GM21515 (cell line): ENCODE data around the gene SH3BGR.
A peak's percentile ranks its signal among the peaks of the same experiment; 100 is the strongest.

ENCODE experiments used
- ATAC-seq: cut with Tn5 transposase; IDR thresholded peaks from one replicate; pipeline ENCODE4 v1.9.1; 2021; ENCODE audit not compliant: unreplicated experiment

The SH3BGR gene

DNA sequence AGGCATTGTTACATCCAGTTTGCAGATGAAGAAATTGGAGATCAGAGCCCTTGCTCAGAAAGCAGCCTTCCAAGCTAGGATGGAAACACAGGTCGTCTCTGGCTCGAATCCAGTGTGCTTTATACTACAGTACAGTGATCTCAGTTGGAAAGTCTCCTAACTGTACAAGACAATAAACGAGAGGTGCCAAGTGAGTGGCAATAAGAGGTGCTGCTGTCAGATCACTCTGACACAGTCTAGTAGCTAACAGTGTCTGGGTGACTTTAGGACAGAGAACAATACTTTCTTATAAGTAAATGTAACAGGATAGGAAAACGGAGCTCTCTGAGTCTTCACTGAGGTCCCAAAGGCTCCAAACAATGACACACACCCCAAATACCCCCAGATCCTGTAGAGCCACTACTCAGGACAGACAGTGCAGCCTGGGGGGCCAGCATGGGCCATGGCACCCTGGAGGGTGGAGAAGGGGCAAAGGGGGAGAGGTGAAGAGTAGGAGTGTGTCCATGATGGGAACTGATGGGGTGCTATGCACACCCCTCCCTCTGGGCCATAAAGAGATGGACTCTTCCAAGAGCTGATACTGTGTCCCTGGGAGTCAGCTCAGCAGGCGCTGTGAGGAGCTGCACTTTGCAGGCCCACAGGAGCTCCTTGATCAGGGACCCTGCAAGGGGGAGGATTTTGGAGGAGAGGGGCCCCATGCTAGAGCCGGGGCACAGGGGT is 3.3 kb downstream of the SH3BGR start:
- no peak for ATAC-seq

DNA sequence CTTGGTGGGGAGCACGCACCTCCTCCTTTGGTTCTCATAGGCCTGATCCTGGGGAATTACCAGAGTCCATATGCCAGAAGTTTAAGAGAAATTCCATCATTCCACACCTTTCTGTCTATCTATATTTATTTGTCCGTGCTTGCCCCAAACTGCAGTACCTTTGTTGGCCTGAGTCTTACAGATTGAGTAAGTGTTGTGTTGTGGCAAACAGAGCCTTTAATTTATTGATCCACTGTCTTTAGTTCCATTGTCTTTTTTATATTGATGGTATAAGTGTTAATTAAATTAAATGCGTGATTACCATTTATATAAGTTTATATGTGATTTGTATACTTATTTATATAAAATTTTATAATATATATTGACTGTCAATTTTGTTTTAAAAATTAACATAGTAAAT is 4.9 kb downstream of the SH3BGR start:
- ATAC-seq: no peak

DNA sequence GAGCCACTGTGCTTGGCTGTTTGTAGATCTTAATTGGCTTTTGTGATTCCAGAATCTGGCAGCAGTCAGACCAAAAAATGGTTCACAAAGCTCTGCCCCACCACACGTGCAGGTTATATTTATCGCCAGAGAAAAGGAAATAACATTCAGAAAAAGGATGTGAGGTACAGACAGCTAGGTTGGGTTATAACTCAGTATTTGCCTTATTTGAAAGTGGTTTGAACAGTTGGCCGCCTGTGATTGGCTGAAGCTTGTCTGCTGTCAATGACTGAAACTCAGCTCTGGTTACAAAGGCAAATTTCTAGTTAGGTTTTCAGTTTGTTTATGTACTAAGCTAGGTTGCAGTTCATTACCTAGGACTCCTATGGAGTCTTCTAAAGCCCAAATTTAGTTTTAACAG is 9.6 kb downstream of the SH3BGR start:
- peak; percentile 55 for ATAC-seq

DNA sequence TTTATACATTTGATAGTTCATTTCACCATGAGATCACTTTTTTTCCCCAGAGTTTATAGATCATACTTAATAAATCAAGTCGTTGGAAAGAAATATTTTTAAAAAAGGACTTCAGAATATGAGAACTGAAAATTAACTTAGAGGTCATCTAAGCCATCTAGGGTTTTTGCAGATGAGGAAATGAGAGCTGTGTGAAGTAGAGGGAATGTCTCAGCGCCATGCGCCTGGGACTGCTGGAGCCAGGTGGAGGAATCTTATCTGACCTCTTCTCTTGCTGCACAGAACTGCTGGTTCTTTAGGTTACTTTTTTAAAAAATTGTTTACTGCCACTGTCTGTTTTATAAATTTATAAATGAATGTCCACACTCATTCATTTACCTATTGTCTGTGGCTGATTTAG is 11.5 kb downstream of the SH3BGR start:
- ATAC-seq: no peak

DNA sequence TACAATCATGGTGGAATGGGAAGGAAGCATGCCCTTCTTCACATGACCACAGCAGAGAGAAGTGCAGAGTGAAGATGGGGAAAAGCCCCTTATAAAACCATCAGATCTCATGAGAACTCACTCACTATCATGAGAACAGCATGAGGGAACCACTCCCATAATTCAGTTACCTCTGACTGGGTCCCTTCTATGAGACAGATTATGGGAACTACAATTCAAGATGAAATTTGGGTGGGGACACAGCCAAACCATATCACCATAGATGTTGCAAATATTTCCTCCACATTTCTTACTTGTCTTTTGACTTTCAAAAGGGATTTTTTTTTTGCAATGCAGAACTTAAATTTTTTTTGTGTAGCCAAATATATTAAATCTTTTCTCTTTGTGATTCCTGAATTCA is 14.8 kb downstream of the SH3BGR start:
- no peak for ATAC-seq

DNA sequence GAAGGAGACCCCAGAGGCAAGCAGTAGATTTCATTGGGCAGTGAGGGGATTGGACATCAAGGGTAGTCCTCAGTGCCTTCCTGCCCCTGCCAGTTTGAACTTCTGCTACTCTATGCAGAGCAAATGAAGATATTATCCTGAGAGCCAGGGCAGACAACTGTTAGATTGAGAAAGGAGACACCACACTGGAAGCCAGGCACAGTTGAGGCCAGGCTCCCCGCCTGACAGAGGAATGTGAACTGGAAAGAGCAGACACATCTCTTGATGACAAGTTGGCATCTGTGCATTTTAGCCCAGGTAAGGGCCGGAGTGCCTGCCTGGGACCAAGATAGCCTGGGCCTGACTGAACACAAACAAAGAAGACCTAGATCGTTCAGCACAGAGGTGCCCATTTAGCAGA is 16.0 kb downstream of the SH3BGR start:
- no peak for ATAC-seq

DNA sequence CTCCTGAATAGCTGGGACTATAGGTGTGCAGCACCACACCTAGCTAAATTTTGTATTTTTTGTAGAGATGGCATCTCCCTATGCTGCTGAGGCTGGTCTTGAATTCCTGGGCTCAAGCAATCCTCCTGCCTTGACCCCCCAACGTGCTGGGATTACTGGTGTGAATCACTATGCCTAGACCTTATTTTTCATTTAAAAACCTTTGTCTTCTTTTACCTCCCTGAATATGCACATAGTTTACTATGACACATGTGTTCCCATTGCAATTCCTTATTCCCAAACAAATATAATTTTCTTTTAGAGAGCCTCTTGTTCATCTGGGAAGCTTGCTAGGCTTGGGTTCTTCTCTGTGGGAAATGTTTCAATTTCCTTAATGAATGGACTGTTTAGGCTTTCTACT is 16.8 kb downstream of the SH3BGR start:
- no peak for ATAC-seq

DNA sequence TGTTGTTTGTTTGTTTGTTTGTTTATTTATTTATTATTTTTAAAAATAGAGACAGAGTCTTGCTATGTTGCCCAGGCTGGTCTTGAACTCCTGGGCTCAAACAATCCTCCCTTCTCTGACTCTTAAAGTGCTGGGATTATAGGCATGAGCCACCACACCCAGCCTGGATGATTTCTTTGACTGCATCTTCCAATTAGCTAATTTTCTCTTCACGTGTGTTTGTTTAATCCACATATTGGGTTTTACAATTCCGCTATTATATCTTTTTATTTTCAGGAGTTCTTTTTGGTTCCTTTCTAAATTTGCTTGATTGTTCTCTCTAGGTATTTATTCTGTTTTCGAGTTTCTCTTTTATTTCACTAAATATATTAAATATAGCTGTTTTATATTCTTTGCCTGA is 19.8 kb downstream of the SH3BGR start:
- no peak for ATAC-seq

DNA sequence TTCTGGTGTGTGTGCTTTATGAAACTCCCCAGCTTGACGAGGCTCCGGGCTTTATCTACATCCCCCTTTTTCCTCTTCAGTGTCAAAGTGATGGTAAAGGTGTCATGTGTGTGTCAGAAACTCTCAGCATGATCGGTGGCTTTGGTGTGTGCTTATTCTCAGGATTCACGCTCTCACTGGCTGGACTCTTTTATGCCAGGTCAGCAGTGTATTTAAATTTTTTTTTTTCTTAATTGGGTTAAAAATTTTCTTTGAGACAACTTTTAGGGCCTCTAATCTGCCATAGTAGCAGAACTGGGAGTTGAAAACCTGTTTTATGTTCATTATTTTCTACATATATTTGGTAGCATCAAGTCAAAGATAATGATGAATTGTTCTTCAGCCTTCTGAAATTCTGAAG is 21.0 kb downstream of the SH3BGR start:
- no peak for ATAC-seq

DNA sequence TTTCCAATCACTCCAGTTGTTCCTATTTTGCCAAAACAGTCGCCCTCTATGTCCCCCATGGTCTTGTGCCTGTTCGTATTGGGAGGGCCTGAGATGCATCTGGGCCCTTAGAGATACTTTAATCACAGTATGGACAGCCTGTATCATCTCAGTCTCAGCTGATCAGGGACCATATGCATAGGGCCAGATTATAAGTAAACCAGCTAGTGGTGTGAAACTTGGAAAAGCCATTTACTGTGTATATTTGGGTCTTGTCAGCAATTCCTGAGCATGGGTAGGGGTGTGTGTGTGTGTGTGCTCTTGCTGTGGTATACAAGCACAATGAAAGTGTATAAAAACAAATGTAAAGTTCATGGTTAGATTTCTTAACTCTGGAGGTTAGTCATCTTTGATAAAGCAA is 22.8 kb downstream of the SH3BGR start:
- ATAC-seq: no peak

DNA sequence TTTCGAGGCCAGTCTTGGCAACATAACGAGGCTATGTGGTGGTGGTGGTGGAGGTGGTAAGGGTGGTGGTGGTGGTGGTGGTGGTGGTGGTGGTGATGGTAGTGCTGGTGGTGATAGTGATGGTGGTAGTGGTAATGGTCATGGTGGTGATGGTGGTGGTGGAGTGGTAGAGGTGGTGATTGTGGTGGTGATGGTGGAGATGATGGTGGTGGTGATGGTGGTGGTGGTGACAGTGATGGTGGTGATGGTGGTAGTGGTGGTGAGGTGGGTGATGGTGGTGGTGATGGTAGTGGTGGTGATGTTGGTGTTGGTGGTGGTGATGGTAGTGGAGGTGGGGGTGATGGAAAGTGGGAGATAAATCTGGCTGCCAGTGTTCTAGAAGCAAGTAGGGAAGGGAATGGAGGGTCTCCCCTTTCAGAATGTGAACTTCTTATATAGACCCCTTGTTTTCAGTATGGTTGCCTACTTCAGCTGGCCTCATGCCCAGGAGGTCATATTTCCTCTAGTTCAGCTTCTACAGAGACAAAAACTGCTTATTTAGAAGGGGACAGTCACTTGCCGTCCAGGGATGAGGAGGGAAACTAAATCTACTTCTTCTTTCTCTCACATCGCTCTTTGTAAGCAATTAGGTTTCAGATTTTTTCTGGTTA is 27.5 kb downstream of the SH3BGR start:
- no peak for ATAC-seq

DNA sequence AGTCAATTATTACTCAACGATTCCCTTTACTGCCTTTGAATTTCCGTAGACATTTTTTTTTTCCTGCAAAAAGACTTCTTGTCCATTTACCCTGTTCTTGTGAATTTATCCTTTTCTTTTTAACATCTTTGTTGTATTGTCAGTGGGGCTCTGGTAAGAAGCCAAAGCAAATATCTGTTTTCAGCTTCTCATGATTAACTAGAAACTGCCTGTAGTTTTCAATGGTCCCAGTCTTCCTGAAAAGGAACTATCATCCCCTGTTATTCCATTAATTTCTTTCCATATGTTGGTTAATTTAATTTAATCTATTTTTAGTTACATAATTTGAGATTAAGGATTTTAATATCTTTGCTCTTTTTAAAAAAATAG is 28.0 kb downstream of the SH3BGR start:
- ATAC-seq: no peak

DNA sequence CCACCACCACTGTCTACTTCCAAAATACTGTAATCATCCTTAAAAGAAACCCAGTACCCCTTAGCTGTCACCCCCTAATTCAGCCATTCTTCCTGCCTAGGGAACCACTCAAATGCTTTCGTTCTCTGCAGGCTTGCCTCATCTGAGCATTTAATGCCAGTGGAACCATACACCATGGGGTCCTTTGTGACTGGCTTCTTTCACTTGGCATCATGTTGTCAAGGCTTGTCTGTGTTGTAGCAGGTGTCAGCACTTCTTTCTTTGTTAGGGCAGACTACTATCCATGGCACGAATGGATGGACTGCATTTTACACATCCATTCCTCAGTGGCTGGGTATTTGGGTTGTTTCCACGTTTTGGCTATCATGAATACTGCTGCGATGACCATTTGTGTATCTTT is 28.5 kb downstream of the SH3BGR start:
- no peak for ATAC-seq

DNA sequence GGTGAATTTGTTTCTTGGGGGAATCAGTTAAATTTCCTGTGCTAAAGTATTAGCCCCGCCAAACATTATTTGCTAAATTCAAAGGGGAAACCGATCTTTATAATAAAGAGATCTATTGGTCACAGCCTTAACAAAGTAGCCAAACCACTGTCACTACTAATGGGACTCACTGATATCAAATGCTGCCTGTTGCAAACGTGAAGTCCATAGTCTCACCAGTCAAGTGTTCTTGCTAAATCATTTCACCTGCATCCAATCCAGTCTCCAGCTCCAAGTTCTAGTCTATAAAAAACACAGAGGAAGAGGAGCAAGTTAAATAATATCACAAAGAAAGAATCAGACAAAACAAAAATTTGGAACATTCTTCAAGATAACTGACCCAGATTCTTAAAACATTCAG is 30.1 kb downstream of the SH3BGR start:
- no peak for ATAC-seq

DNA sequence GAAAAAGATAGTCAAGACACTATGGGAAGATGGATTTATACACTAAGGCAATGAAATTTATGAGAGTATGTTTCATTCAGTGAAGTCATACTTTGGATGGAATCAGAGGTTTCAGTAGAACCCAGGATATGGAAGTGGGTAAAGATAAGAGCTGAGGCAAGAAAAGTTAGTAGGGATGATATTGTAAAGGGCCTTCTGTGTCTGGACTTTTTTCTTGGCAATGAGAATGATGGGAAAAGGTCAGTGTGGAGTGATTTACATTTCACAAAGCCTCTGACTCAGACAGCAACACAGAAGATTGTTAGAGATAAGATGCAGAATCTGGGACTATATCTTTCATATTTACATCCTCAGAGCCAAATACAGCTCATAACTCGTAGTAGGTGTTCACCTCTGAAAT is 32.1 kb downstream of the SH3BGR start:
- ATAC-seq: no peak

DNA sequence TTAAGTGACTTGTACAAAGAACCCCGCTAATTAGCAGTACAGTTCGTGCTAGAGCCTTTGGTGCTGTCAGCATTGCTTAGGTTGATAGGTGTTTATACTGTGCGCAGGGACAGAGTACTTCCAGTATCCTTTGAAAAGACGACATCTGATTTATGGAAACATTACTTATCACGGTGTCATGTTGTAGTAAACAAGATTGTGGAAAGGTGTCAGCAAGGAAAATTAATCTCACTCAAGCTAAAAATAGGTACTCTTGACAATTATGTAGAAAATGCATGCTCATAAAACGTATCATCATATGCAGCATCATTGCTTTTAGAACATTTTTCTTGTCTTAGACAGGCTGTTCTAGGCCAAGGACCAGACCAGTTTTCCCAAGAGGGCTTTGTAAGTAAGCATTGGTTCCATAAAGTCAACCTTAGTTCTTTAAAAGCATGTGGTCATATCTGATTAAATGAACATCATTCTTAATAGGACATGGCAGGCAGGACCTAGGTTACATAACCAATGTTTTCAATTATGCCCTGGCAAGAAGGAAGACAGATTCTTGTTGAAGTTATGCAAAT is 33.0 kb downstream of the SH3BGR start:
- no peak for ATAC-seq

DNA sequence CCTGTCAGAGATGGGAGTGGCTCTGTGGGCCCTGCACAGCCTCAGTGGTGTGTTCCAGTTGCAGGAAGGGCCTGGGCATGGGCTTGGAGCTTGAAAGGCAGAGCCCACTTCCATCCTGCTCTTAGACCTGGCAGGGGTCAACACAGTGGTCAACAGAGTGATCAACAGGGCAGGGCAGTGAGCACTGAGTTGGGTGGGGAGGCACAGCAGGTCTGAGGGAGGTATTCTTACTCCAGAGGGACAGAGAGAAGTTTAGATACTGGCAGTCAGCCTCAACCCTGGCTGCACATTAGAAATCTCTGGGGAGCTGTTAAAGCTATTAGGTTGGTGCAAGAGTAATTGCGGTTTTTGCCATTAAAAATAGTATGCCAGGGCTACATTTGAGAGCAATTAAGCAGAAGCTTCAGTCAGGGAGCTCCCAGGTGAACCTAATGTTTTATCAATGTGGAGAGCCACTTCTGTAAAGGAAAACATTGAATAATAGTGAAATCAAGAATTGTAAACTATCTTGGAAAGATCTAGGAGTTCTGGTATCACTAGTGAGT is 37.7 kb downstream of the SH3BGR start:
- ATAC-seq: no peak

DNA sequence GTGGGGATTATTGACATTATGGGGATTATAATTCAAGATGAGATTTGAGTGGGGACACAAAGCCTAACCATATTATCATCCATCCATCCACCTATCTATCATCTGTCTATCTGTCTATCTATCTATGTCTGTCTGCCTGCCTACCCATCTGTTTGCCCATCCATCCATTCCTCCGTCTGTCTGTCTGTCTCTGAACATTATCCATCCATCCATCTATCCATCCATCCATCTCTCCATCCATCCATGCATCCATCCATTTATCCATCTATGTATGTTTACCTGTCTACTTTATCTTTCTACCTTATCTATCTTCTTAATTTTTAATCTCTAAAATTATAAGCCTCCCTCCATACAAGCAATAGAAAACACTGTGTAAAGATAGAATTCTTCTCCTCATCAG is 47.4 kb downstream of the SH3BGR start:
- no peak for ATAC-seq

DNA sequence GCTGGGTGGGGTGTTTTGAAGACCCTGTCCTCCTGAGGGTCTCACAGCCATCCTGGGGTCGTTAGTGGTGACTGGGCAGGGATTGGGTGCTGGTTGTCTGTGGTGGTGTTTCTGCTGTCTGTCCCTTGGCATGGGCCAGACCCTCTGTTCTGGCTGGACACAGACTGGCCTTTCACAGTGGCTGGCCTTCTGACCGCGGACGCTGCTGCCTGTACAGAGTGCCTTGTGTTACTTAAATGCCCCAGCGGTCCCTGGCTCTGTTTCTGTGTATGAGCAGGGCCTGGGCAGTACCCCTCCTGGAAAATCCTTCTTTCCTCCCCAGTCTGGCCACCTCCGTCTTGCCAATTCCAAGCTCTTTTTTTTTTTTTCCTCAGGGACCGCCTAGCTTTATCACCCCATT is 50.9 kb downstream of the SH3BGR start:
- no peak for ATAC-seq

DNA sequence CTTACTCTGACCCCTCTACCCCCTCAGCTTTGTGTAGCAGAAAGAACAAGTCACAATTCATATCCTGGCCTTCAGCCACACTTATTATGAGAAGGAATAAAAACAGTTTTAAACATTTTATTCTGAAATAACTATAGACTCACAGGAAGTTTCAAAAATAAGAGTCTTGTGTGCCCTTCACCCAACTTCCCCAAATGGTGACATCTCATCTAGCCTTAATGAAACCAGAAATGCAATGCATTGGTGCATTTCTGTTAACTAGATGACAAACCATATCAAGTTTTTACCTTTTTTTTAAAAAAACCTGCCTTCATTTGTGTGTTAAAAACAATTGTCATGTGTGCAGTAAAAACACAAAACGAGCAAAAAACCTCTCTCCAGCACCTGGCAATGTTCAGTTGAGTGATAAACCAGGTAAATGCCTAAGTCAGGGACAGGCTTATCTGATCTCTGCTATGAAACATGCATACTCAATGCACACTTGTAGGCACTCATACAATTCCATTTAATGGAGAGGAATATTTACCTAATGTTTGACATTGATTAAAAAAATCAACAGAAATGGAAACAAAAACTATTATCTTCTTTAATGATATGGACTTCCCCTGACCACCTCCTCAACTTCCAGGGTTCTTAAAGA is 51.5 kb downstream of the SH3BGR start:
- no peak for ATAC-seq

DNA sequence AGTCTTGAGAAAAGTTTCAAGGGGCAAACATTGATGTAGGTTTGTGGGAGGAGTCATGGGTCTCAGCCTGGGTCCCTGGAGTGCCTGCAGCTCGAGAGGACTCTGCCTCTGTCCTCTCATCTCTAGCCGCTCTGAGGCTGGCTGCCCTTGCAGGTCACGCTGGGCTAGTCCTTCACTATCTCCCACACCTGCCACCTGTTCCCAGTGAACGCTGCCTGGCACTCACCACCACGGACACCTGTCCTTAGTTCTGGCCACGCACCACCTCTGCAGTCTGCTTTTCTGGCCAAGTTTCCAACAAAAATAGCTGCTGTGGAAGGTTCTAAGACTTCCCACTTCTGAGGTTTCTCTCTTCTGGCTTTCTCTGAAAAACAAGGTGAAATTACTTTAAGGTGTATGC is 52.5 kb downstream of the SH3BGR start:
- ATAC-seq: no peak

DNA sequence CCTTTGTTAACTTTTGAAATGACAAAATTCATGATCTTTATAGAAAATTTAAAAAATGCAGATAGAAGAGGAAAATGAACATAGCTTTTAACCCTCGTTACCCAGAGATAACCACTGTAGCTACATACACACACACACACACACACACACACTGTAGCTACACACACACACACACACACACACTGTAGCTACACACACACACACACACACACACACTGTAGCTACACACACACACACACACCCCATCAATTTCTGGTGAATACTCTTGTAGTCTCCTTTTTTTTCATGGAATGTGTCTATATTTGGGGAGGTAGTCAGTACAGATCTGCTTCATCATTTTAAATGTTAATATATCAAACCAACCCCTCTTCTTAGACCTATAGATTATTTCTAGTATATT is 58.5 kb downstream of the SH3BGR start:
- ATAC-seq: no peak
